Measurements from ENCODE around the gene CYTH1. TPM values are rescaled to one million over a fixed set of nuclear protein-coding genes. Genes with fewer than 3 reads are reported as not detected.

The CYTH1 gene
- total RNA-seq, 1 donor from 2014 or later, result 80.8 TPM

GRCh38 chr17:78715876-78716275 lies 66.2 kb downstream of the CYTH1 start:
- Mint-ChIP-seq H3K9me3 (ENCODE audit: low read depth) (no peaks in the 10 kb centered on the region), H3K36me3 (ENCODE audit: low read depth) (no peaks in the 10 kb centered on the region), H3K4me1 (ENCODE audit: low read depth) (peaks cover 72% of the 10 kb centered on the region), H3K27me3 (ENCODE audit: low read depth) (no peaks in the 10 kb centered on the region), H3K4me3 (ENCODE audit: unreplicated experiment) (no peak overlapping the region), H3K27ac (ENCODE audit: unreplicated experiment) (peak overlapping the region; percentile 92)
- no peak for TF ChIP-seq CTCF (IDR thresholded peaks at IDR 0.05)
- no peak for DNase-seq (ENCODE audit: low spot score)

GRCh38 chr17:78715000-78715771 lies 66.9 kb downstream of the CYTH1 start:
- Mint-ChIP-seq H3K4me3 (ENCODE audit: unreplicated experiment) (peak overlapping the region; percentile 39), H3K36me3 (ENCODE audit: low read depth) (no peaks in the 10 kb centered on the region), H3K9me3 (ENCODE audit: low read depth) (no peaks in the 10 kb centered on the region), H3K27me3 (ENCODE audit: low read depth) (no peaks in the 10 kb centered on the region), H3K4me1 (ENCODE audit: low read depth) (peaks cover 76% of the 10 kb centered on the region), H3K27ac (ENCODE audit: unreplicated experiment) (peak overlapping the region; percentile 92)
- TF ChIP-seq CTCF (IDR thresholded peaks at IDR 0.05), result no peak
- no peak for DNase-seq (ENCODE audit: low spot score)

- DNase-seq (ENCODE audit: low spot score), result no peak
- H3K4me1 Mint-ChIP-seq (ENCODE audit: low read depth), result peaks cover 77% of the 10 kb centered on the region
- TF ChIP-seq CTCF (IDR thresholded peaks at IDR 0.05), result no peak
- H3K27me3 Mint-ChIP-seq (ENCODE audit: low read depth), result no peaks in the 10 kb centered on the region
- H3K9me3 Mint-ChIP-seq (ENCODE audit: low read depth), result no peaks in the 10 kb centered on the region
- H3K27ac Mint-ChIP-seq (ENCODE audit: unreplicated experiment), result peak overlapping the region; percentile 50
- H3K4me3 Mint-ChIP-seq (ENCODE audit: unreplicated experiment), result no peak overlapping the region
- H3K36me3 Mint-ChIP-seq (ENCODE audit: low read depth), result peaks cover under 1% of the 10 kb centered on the region
These were observed 67.5 kb downstream of the CYTH1 start for GRCh38 chr17:78714534-78714933.

GRCh38 chr17:78712043-78712442 lies 70.0 kb downstream of the CYTH1 start:
- Mint-ChIP-seq H3K36me3 (ENCODE audit: low read depth) (peaks cover 3% of the 10 kb centered on the region), H3K4me1 (ENCODE audit: low read depth) (peaks cover 76% of the 10 kb centered on the region), H3K27me3 (ENCODE audit: low read depth) (no peaks in the 10 kb centered on the region), H3K4me3 (ENCODE audit: unreplicated experiment) (no peak overlapping the region), H3K27ac (ENCODE audit: unreplicated experiment) (no peak overlapping the region), H3K9me3 (ENCODE audit: low read depth) (no peaks in the 10 kb centered on the region)
- TF ChIP-seq CTCF (IDR thresholded peaks at IDR 0.05), result no peak
- no peak for DNase-seq (ENCODE audit: low spot score)

GRCh38 chr17:78710607-78711006 lies 71.5 kb downstream of the CYTH1 start:
- Mint-ChIP-seq H3K27ac (ENCODE audit: unreplicated experiment) (no peak overlapping the region), H3K9me3 (ENCODE audit: low read depth) (no peaks in the 10 kb centered on the region), H3K27me3 (ENCODE audit: low read depth) (no peaks in the 10 kb centered on the region), H3K36me3 (ENCODE audit: low read depth) (peaks cover 3% of the 10 kb centered on the region), H3K4me3 (ENCODE audit: unreplicated experiment) (no peak overlapping the region), H3K4me1 (ENCODE audit: low read depth) (peaks cover 76% of the 10 kb centered on the region)
- no peak for TF ChIP-seq CTCF (IDR thresholded peaks at IDR 0.05)
- no peak for DNase-seq (ENCODE audit: low spot score)
